HAP-1 (cell line): ENCODE results near the gene KCNMA1.

Experiments
- DNase-seq, 2 experiments: peaks; one replicate each; pipeline ENCODE4 v3.0.0-alpha.2; 2016 to 2020; ENCODE audit warnings: low spot score in 2 of 2
- H3K27me3 ChIP-seq: fragments of 250-450 bp; sonication (Bioruptor Pico); 2 replicates; pipeline ENCODE4 v1.5.1; 2020; ENCODE audit warnings: low read depth, mild to moderate bottlenecking, moderate library complexity
- H3K36me3 ChIP-seq: fragments of 250-450 bp; sonication (Bioruptor Pico); replicated peaks from 2 replicates; pipeline ENCODE4 v1.5.1; 2020; ENCODE audit warnings: mild to moderate bottlenecking
- H3K4me1 ChIP-seq: fragments of 250-450 bp; sonication (Bioruptor Pico); 2 replicates; pipeline ENCODE4 v1.5.1; 2020; ENCODE audit warnings: mild to moderate bottlenecking
- H3K4me3 ChIP-seq: fragments of 250-450 bp; sonication (Bioruptor Pico); 2 replicates; pipeline ENCODE4 v1.5.1; 2020; ENCODE audit warnings: mild to moderate bottlenecking, moderate library complexity
- H3K9me3 ChIP-seq: fragments of 250-450 bp; sonication (Bioruptor Pico); 2 replicates; pipeline ENCODE4 v1.5.1; 2020; ENCODE audit warnings: mild to moderate bottlenecking, moderate library complexity
- in situ Hi-C: fragments of 300-500 bp; cut with MboI; formaldehyde crosslinking; loops from 3 replicates; pipeline ENCODE4 v1.14.3; 2020; ENCODE audit warnings: low sequenced_read_pairs, inconsistent platforms, mixed read lengths

Gene KCNMA1

GRCh38 chr10:77385315-77385714, 252.3 kb downstream of the KCNMA1 start:
- Histone ChIP-seq H3K36me3 (no peaks in the 10 kb centered on the region), H3K4me3 (no peak overlapping the region), H3K9me3 (no peaks in the 10 kb centered on the region), H3K27me3 (0 out of 2 replicates have a peak, but pooled peaks cover 2% of the 10 kb centered on the region), H3K4me1 (no peaks in the 10 kb centered on the region)
- in situ Hi-C loops, result no loop called here
- no peak for DNase-seq

- in situ Hi-C loops, result no loop called here
- Histone ChIP-seq H3K36me3 (no peaks in the 10 kb centered on the region), H3K4me3 (no peak overlapping the region), H3K27me3 (0 out of 2 replicates have a peak, but pooled peaks cover 2% of the 10 kb centered on the region), H3K4me1 (no peaks in the 10 kb centered on the region), H3K9me3 (no peaks in the 10 kb centered on the region)
- DNase-seq, result no peak
Observed at GRCh38 chr10:77383861-77384553, 253.6 kb downstream of the KCNMA1 start.

DNA sequence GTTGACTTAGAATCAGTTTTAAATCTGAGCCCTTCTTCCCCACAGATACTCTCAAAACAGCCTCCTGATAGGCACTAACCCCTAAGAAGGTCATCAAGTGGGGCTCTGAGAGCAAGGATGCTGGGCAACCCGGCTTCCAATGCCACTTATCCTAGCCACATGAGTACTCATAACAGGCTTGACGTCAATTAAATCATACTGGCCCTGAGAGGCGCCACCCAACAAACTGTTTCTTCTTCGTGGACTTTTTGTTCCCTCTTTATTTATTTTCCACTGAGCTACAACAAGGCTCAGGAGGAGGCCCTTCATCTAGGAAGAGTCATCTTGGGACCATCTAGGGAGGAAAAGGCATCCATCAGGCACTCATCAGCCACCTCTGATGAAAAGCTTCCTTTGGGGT, 255.9 kb downstream of the KCNMA1 start:
- H3K36me3 ChIP-seq, result no peaks in the 10 kb centered on the region
- in situ Hi-C loops, result no loop called here
- no peaks in the 10 kb centered on the region for H3K4me1 ChIP-seq
- no peak overlapping the region for H3K4me3 ChIP-seq
- DNase-seq, result no peak
- H3K27me3 ChIP-seq, result no peaks in the 10 kb centered on the region
- H3K9me3 ChIP-seq, result no peaks in the 10 kb centered on the region

GRCh38 chr10:77380723-77381122, 256.9 kb downstream of the KCNMA1 start:
- in situ Hi-C loops, result no loop called here
- Histone ChIP-seq H3K9me3 (no peaks in the 10 kb centered on the region), H3K4me3 (no peak overlapping the region), H3K27me3 (no peaks in the 10 kb centered on the region), H3K36me3 (no peaks in the 10 kb centered on the region), H3K4me1 (no peaks in the 10 kb centered on the region)
- no peak for DNase-seq

DNA sequence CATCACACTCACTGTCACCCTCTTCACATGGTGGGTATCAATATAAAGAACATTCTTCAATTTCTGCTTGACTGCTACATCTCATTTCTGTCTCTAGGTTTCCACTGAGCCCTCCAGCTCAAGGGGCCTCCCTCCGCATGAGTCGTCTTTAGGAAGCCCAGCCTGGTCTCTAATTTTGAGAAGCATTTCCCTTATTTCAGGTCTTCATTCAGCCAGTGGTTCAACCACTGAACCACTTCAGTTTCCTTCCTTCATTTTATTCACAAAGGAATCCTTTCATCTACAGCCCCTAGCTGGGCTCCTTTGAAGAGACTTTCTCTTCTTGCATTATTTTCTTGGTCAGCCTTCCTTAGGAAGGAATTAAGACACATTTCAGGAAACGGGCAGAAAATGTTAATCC, 257.4 kb downstream of the KCNMA1 start:
- no peak overlapping the region for H3K4me3 ChIP-seq
- H3K36me3 ChIP-seq, result no peaks in the 10 kb centered on the region
- H3K4me1 ChIP-seq, result no peaks in the 10 kb centered on the region
- in situ Hi-C loops, result no loop called here
- no peak for DNase-seq
- H3K27me3 ChIP-seq, result no peaks in the 10 kb centered on the region
- H3K9me3 ChIP-seq, result no peaks in the 10 kb centered on the region

GRCh38 chr10:77378366-77379349, 258.9 kb downstream of the KCNMA1 start:
- no peak for DNase-seq
- Histone ChIP-seq H3K36me3 (no peaks in the 10 kb centered on the region), H3K27me3 (no peaks in the 10 kb centered on the region), H3K4me3 (no peak overlapping the region), H3K9me3 (no peaks in the 10 kb centered on the region), H3K4me1 (no peaks in the 10 kb centered on the region)
- in situ Hi-C loops, result no loop called here

DNA sequence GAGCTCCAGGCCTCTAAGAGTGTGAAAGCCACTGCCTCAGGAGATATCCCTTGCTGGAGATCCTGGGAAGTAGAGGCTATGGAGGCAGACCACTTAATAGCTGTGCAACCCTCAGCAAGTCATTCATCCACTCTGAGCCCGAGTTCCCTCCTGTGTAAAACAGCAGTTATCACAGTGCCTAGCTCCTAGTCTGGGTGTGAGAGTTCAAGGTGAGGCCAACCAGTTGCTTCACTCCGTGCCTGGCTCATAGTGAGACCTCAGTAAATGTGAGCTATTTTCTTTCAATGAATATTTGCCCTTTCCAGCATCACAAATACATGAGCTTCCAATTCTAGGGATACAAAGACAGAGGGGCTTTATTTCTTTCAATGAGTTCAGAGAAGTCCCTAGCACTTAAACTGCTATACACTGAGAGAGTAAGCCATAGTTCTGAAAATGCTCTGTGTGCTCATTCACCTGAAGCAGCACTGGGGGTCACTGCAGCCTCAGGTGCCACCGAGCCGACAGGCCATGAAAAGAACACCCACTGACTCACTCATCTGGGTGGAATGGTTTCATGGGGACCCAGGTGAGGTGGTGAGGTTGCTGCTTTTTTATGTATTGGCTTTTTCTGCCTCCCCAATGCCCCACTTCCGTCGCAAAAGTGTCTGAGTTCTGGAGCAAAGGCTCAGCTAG, 259.8 kb downstream of the KCNMA1 start:
- Histone ChIP-seq H3K9me3 (no peaks in the 10 kb centered on the region), H3K27me3 (no peaks in the 10 kb centered on the region), H3K4me1 (no peaks in the 10 kb centered on the region), H3K4me3 (no peak overlapping the region), H3K36me3 (no peaks in the 10 kb centered on the region)
- no peak for DNase-seq
- in situ Hi-C loops, result no loop called here

DNA sequence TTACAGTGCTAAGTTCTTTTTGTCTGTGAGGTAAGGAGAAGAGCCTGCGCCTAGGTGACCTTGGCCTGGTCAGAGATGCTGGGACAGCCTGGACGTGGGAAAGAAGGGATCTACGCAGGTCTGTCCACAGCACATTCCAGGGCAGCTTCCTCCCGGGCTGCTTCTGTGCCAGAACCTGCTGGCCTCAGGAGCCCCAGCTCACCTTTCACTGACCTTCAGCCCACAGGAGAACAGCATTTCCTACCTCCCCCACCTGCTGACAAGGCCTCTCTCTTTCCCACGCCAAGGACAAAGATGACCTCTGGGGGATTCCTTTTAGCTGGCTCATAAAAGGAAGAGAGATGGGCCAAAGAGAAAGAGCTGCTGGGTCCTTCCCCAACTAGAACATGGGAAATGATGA, 260.6 kb downstream of the KCNMA1 start:
- Histone ChIP-seq H3K4me3 (no peak overlapping the region), H3K9me3 (no peaks in the 10 kb centered on the region), H3K4me1 (no peaks in the 10 kb centered on the region), H3K27me3 (no peaks in the 10 kb centered on the region), H3K36me3 (no peaks in the 10 kb centered on the region)
- in situ Hi-C loops, result no loop called here
- DNase-seq, result no peak

- DNase-seq, result no peak
- in situ Hi-C loops, result no loop called here
- Histone ChIP-seq H3K4me3 (no peak overlapping the region), H3K27me3 (no peaks in the 10 kb centered on the region), H3K36me3 (no peaks in the 10 kb centered on the region), H3K4me1 (no peaks in the 10 kb centered on the region), H3K9me3 (no peaks in the 10 kb centered on the region)
Observed at GRCh38 chr10:77374189-77374656, 263.4 kb downstream of the KCNMA1 start.

- no peak for DNase-seq
- Histone ChIP-seq H3K36me3 (no peaks in the 10 kb centered on the region), H3K4me3 (no peak overlapping the region), H3K4me1 (no peaks in the 10 kb centered on the region), H3K27me3 (no peaks in the 10 kb centered on the region), H3K9me3 (no peaks in the 10 kb centered on the region)
- in situ Hi-C loops, result no loop called here
Observed at GRCh38 chr10:77371848-77372799, 265.5 kb downstream of the KCNMA1 start.

DNA sequence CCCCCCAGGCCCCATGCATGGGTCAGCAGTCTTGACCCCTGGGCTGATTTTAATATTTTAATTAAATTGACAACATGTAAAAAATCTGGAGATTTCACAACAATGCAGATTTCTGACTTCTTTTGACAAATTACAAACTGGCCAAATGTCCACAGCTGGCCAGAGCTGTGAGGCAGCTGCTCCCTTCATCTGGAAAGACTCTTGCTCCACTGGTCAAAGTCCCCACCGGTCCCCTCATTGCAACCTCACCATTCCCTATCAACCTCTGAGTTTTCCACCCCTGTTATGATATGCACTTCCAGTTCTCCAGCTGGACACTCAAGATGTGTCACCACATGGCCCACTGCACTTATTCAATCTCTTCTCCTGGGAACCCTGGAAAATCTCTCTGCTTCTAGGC, 266.2 kb downstream of the KCNMA1 start:
- Histone ChIP-seq H3K36me3 (no peaks in the 10 kb centered on the region), H3K4me1 (no peaks in the 10 kb centered on the region), H3K27me3 (no peaks in the 10 kb centered on the region), H3K4me3 (no peak overlapping the region), H3K9me3 (no peaks in the 10 kb centered on the region)
- in situ Hi-C loops, result no loop called here
- DNase-seq, result no peak

DNA sequence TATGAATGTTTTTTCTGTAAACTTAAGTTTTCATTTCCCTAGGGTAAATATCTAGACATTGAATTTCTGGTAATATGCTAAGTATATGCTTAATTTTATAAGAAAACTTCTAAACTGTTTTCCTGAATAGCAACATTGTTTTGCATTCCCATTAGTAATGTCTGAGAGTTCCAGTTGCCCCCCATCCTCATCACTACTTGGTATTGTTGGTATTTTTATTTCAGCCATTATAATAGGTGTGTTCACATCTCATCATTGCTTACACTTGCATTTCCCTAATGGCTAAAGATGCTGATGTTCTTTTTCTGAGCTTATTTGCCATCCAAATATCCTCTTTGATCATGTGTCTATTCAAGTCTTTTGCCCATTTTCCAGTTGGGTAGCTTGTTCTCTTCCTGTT, 269.6 kb downstream of the KCNMA1 start:
- no peaks in the 10 kb centered on the region for H3K36me3 ChIP-seq
- in situ Hi-C loops, result no loop called here
- no peaks in the 10 kb centered on the region for H3K4me1 ChIP-seq
- DNase-seq, result no peak
- no peaks in the 10 kb centered on the region for H3K9me3 ChIP-seq
- H3K27me3 ChIP-seq, result no peaks in the 10 kb centered on the region
- no peak overlapping the region for H3K4me3 ChIP-seq

DNA sequence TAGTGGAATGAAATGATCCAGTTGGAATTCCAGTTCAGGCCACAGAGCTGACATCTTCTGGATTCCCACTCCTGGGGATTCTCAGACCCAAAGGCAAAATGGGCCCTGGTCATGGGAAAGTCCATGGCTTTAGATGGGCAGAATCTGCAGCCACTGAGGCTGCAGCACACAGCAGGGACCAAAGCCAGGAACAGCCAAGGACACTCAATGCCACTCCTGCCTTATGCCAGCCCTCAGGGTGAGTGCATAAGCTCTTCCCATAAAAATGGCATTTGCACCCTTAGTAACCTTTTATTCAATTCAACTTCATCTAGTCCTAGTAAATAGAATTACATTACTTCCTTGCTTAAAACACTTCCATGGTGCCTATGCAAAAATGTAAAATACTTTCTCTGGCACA, 274.4 kb downstream of the KCNMA1 start:
- Histone ChIP-seq H3K4me1 (no peaks in the 10 kb centered on the region), H3K9me3 (no peaks in the 10 kb centered on the region), H3K4me3 (no peak overlapping the region), H3K27me3 (no peaks in the 10 kb centered on the region), H3K36me3 (no peaks in the 10 kb centered on the region)
- DNase-seq, result no peak
- in situ Hi-C loops, result no loop called here
